ENCODE results near the gene PRMT2.

GRCh38 chr21:46625759-46626158, 9.7 kb upstream of the PRMT2 start:
- TF ChIP-seq PKNOX1 (IDR thresholded peaks at IDR 0.05), result no peak
- TF ChIP-seq SP1 (IDR thresholded peaks at IDR 0.05), result no peak
- TF ChIP-seq FOXM1 (IDR thresholded peaks at IDR 0.05; ENCODE audit: borderline replicate concordance), result no peak

Measured in HEK293T (cell line).